Gastrocnemius medialis (tissue), 4 donors: ENCODE data around the gene CIT.

Source experiments
- POLR2A ChIP-seq, 2 donors: fragments of 450-650 bp; IDR thresholded peaks; one replicate each; pipeline ENCODE4 v1.6.1; 2017; ENCODE audit warnings: antibody characterized with exemption in 2 of 2, mild to moderate bottlenecking in 2 of 2, moderate library complexity in 2 of 2
- TF ChIP-seq, protein P1 (sequence below), 5 experiments: fragments of 450-650 bp in 3 of 5; fragments of 200-600 bp in 2 of 5; sonication (generic) in 2 of 5; IDR thresholded peaks in 4 of 5; conservative IDR thresholded peaks in 1 of 5; 1 replicate in 4 of 5; 2 replicates in 1 of 5; pipeline ENCODE4 v1.5.1; 2016 to 2019; ENCODE audit warnings: antibody characterized with exemption in 5 of 5, mild to moderate bottlenecking in 3 of 5, moderate library complexity in 3 of 5

DNA sequence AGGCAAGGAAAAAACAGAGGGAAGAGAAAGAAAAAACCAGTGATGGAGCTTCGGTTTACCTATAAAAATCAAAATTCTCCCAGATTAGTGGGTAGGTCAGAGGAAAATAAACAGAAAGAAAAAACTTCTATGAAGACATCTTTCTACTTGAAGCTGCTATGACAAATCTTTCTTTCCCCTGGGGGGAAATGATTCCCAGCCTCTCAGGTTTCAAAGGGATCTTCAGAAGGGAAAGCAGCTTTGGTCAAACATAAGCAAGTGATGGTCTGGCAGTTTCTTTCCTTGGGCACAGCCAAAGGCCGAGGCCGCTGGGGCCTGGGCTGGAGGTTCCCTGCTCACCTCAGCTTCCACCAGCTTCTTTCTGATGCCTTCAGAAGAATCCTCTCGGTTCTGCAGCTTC lies 104.7 kb downstream of the CIT start:
- TF ChIP-seq, protein P1, sequence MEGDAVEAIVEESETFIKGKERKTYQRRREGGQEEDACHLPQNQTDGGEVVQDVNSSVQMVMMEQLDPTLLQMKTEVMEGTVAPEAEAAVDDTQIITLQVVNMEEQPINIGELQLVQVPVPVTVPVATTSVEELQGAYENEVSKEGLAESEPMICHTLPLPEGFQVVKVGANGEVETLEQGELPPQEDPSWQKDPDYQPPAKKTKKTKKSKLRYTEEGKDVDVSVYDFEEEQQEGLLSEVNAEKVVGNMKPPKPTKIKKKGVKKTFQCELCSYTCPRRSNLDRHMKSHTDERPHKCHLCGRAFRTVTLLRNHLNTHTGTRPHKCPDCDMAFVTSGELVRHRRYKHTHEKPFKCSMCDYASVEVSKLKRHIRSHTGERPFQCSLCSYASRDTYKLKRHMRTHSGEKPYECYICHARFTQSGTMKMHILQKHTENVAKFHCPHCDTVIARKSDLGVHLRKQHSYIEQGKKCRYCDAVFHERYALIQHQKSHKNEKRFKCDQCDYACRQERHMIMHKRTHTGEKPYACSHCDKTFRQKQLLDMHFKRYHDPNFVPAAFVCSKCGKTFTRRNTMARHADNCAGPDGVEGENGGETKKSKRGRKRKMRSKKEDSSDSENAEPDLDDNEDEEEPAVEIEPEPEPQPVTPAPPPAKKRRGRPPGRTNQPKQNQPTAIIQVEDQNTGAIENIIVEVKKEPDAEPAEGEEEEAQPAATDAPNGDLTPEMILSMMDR (IDR thresholded peaks at IDR 0.05 in 4 of 5, conservative IDR thresholded peaks at IDR 0.05 in 1 of 5) = no peak
- TF ChIP-seq POLR2A (IDR thresholded peaks at IDR 0.05) = no peak
